ENCODE data around the gene STUM. TPM values are rescaled to one million over a fixed set of nuclear protein-coding genes. Genes with fewer than 3 reads are reported as not detected.

The STUM gene
- polyA plus RNA-seq, 3 donors = 0.64 to 3.1 (median 1.5) TPM

- H3K27ac ChIP-seq (ENCODE audit: low read depth, low read length) = no peak overlapping the region
- 86 to 96% (median 86%) methylated on average over 2 of the region's 2 CpGs for WGBS, 3 donors
Measured at GRCh38 chr1:226553266-226553923, 4.8 kb downstream of the STUM start.

- 89 to 91% (median 90%) methylated on average over 6 of the region's 6 CpGs for WGBS, 3 donors
- no peak overlapping the region for H3K27ac ChIP-seq (ENCODE audit: low read depth, low read length)
Measured at GRCh38 chr1:226553924-226554282, 5.3 kb downstream of the STUM start.

- H3K27ac ChIP-seq (ENCODE audit: low read depth, low read length) = no peak overlapping the region
Measured at GRCh38 chr1:226555092-226555491, 6.5 kb downstream of the STUM start.

GRCh38 chr1:226557424-226557823 lies 8.9 kb downstream of the STUM start:
- H3K27ac ChIP-seq (ENCODE audit: low read depth, low read length) = no peak overlapping the region
- WGBS, 3 donors = 85 to 93% (median 88%) methylated on average over 2 of the region's 2 CpGs

More at GRCh38 chr1:226555092-226555491, 6.5 kb downstream of the STUM start:
- 89 to 93% (median 90%) methylated on average over 4 of the region's 4 CpGs for WGBS, 3 donors

- WGBS, 3 donors = 70 to 77% (median 76%) methylated on average over 6 of the region's 6 CpGs
- no peak overlapping the region for H3K27ac ChIP-seq (ENCODE audit: low read depth, low read length)
Measured at GRCh38 chr1:226558036-226558650, 9.6 kb downstream of the STUM start.

- no peak overlapping the region for H3K27ac ChIP-seq (ENCODE audit: low read depth, low read length)
- 87 to 93% (median 87%) methylated on average over 7 of the region's 7 CpGs for WGBS, 3 donors
Measured at GRCh38 chr1:226560243-226560642, 11.7 kb downstream of the STUM start.

- WGBS, 3 donors = 58 to 66% (median 59%) methylated on average over 2 of the region's 2 CpGs
- no peak overlapping the region for H3K27ac ChIP-seq (ENCODE audit: low read depth, low read length)
Measured at GRCh38 chr1:226562989-226563388, 14.4 kb downstream of the STUM start.

- no peak overlapping the region for H3K27ac ChIP-seq (ENCODE audit: low read depth, low read length)
- WGBS, 3 donors = 74 to 87% (median 84%) methylated on average over 6 of the region's 6 CpGs
Measured at GRCh38 chr1:226563666-226564065, 15.1 kb downstream of the STUM start.

- no peak overlapping the region for H3K27ac ChIP-seq (ENCODE audit: low read depth, low read length)
- 89 to 95% (median 89%) methylated on average over 8 of the region's 8 CpGs for WGBS, 3 donors
Measured at GRCh38 chr1:226565476-226565875, 16.9 kb downstream of the STUM start.

- WGBS, 3 donors = 97 to 100% (median 100%) methylated on average over 1 of the region's 1 CpG
- H3K27ac ChIP-seq (ENCODE audit: low read depth, low read length) = no peak overlapping the region
Measured at GRCh38 chr1:226566234-226566633, 17.7 kb downstream of the STUM start.

- 93 to 99% (median 93%) methylated on average over 3 of the region's 3 CpGs for WGBS, 3 donors
- H3K27ac ChIP-seq (ENCODE audit: low read depth, low read length) = no peak overlapping the region
Measured at GRCh38 chr1:226566760-226567159, 18.2 kb downstream of the STUM start.

- 44 to 76% (median 55%) methylated on average over 13 of the region's 13 CpGs for WGBS, 3 donors
- no peak overlapping the region for H3K27ac ChIP-seq (ENCODE audit: low read depth, low read length)
Measured at GRCh38 chr1:226568077-226568831, 19.7 kb downstream of the STUM start.

- WGBS, 3 donors = 87 to 90% (median 88%) methylated on average over 6 of the region's 6 CpGs
- no peak overlapping the region for H3K27ac ChIP-seq (ENCODE audit: low read depth, low read length)
Measured at GRCh38 chr1:226568975-226569741, 20.6 kb downstream of the STUM start.

GRCh38 chr1:226569879-226570547 lies 21.4 kb downstream of the STUM start:
- H3K27ac ChIP-seq (ENCODE audit: low read depth, low read length) = no peak overlapping the region
- 69 to 83% (median 76%) methylated on average over 4 of the region's 4 CpGs for WGBS, 3 donors

GRCh38 chr1:226571893-226572292 lies 23.3 kb downstream of the STUM start:
- no peak overlapping the region for H3K27ac ChIP-seq (ENCODE audit: low read depth, low read length)
- WGBS, 3 donors = 76 to 84% (median 78%) methylated on average over 6 of the region's 6 CpGs

- 70 to 85% (median 79%) methylated on average over 8 of the region's 8 CpGs for WGBS, 3 donors
- no peak overlapping the region for H3K27ac ChIP-seq (ENCODE audit: low read depth, low read length)
Measured at GRCh38 chr1:226572325-226572726, 23.8 kb downstream of the STUM start.

- 62 to 76% (median 71%) methylated on average over 2 of the region's 2 CpGs for WGBS, 3 donors
- H3K27ac ChIP-seq (ENCODE audit: low read depth, low read length) = no peak overlapping the region
Measured at GRCh38 chr1:226574044-226574443, 25.5 kb downstream of the STUM start.
